Measurements from ENCODE around the gene F2RL2.

F2RL2 gene

GRCh38 chr5:76601470-76601869 is 21.7 kb downstream of the F2RL2 start:
- no peak overlapping the region for H3K4me3 ChIP-seq (ENCODE audit: low read depth, low read length)
- DNase-seq (ENCODE audit: low read depth, low spot score) = no peak
- peak; percentile 51 for TF ChIP-seq CTCF (IDR thresholded peaks at IDR 0.05; ENCODE audit: insufficient read depth, low read length, missing control alignments)
- CTCF ChIA-PET = interaction anchor here (0.7 to 16.3 kb wide), 32 partner anchors 9 to 476 kb away, joined by 3 to 363 read pairs (median 6); no protein-coding TSS in a partner anchor
- POLR2A ChIA-PET = interaction anchor here (0.8 kb wide), 1 partner anchor 173 kb away, joined by 3 read pairs; no protein-coding TSS in a partner anchor

- no peak for DNase-seq (ENCODE audit: low read depth, low spot score)
- CTCF ChIA-PET = interaction anchor here (0.7 to 16.3 kb wide), 25 partner anchors 8 to 477 kb away, joined by 3 to 363 read pairs (median 6); no protein-coding TSS in a partner anchor
- POLR2A ChIA-PET = no interaction called here
- no peak overlapping the region for H3K4me3 ChIP-seq (ENCODE audit: low read depth, low read length)
- TF ChIP-seq CTCF (IDR thresholded peaks at IDR 0.05; ENCODE audit: insufficient read depth, low read length, missing control alignments) = no peak
Observed at GRCh38 chr5:76600716-76601115, 22.5 kb downstream of the F2RL2 start.

- ChIA-PET CTCF (interaction anchor here (1.5 to 16.3 kb wide), 12 partner anchors 8 to 418 kb away, joined by 4 to 363 read pairs (median 10); no protein-coding TSS in a partner anchor), POLR2A (no interaction called here)
- TF ChIP-seq CTCF (IDR thresholded peaks at IDR 0.05; ENCODE audit: insufficient read depth, low read length, missing control alignments) = no peak
- H3K4me3 ChIP-seq (ENCODE audit: low read depth, low read length) = no peak overlapping the region
- DNase-seq (ENCODE audit: low read depth, low spot score) = no peak
Observed at GRCh38 chr5:76598531-76598930, 24.7 kb downstream of the F2RL2 start.

GRCh38 chr5:76595755-76596481 is 27.3 kb downstream of the F2RL2 start:
- no peak overlapping the region for H3K4me3 ChIP-seq (ENCODE audit: low read depth, low read length)
- ChIA-PET CTCF (interaction anchor here (2.0 kb wide), 1 partner anchor 179 kb away, joined by 8 read pairs; no protein-coding TSS in a partner anchor), POLR2A (no interaction called here)
- TF ChIP-seq CTCF (IDR thresholded peaks at IDR 0.05; ENCODE audit: insufficient read depth, low read length, missing control alignments) = no peak
- DNase-seq (ENCODE audit: low read depth, low spot score) = no peak

- DNase-seq (ENCODE audit: low read depth, low spot score) = no peak
- no peak for TF ChIP-seq CTCF (IDR thresholded peaks at IDR 0.05; ENCODE audit: insufficient read depth, low read length, missing control alignments)
- ChIA-PET CTCF (no interaction called here), POLR2A (no interaction called here)
- no peak overlapping the region for H3K4me3 ChIP-seq (ENCODE audit: low read depth, low read length)
Observed at GRCh38 chr5:76594107-76594506, 29.1 kb downstream of the F2RL2 start.

- H3K4me3 ChIP-seq (ENCODE audit: low read depth, low read length) = no peak overlapping the region
- ChIA-PET CTCF (no interaction called here), POLR2A (no interaction called here)
- TF ChIP-seq CTCF (IDR thresholded peaks at IDR 0.05; ENCODE audit: insufficient read depth, low read length, missing control alignments) = no peak
- no peak for DNase-seq (ENCODE audit: low read depth, low spot score)
Observed at GRCh38 chr5:76592692-76593091, 30.5 kb downstream of the F2RL2 start.

All from AG04449 (cell line).